Stimulated activated CD4-positive, alpha-beta T cell treated with anti-CD3 and anti-CD28 coated beads, Interleukin-1b, Interleukin-23, amount 100 ng/mL, for 1 hour (primary cell): ENCODE measurements around the gene CAPN5.

Experiments
- DNase-seq, 2 donors: peaks; one replicate each; pipeline ENCODE4 v3.0.0-alpha.2; 2020; ENCODE audit warnings: low read depth in 2 of 2

Gene CAPN5

GRCh38 chr11:77173494-77173893 lies 106.7 kb downstream of the CAPN5 start:
- DNase-seq, result no peak

- DNase-seq, result no peak
These were observed 107.8 kb downstream of the CAPN5 start for GRCh38 chr11:77174559-77174958.

- no peak for DNase-seq
These were observed 108.5 kb downstream of the CAPN5 start for GRCh38 chr11:77175021-77175842.
